NCI-H146 treated with DMSO at 0.1 percent for 48 hours (cell line): ENCODE data around the gene ELMOD3.
"Not testable (repeated sequence)": the region's sequence is repeated elsewhere in the genome, so short reads cannot be mapped to it uniquely, and the experiment has no call there.

Experiments used
- DNase-seq: peaks from one replicate; lab custom pipeline; 2025; ENCODE audit not compliant: unreplicated experiment; lab: John Stamatoyannopoulos, UW

ELMOD3 gene

GRCh38 chr2:85329181-85329651 is 25.4 kb upstream of the ELMOD3 start:
- DNase-seq, result no peak

- DNase-seq, result not testable (repeated sequence)
Observed at GRCh38 chr2:85329701-85330100, 24.9 kb upstream of the ELMOD3 start.

GRCh38 chr2:85330839-85331636 is 23.5 kb upstream of the ELMOD3 start:
- DNase-seq, result no peak

- DNase-seq, result not testable (repeated sequence)
Observed at GRCh38 chr2:85333877-85334276, 20.7 kb upstream of the ELMOD3 start.

- DNase-seq, result no peak
Observed at GRCh38 chr2:85334928-85335327, 19.6 kb upstream of the ELMOD3 start.

- DNase-seq, result no peak
Observed at GRCh38 chr2:85340034-85340892, 14.3 kb upstream of the ELMOD3 start.

- no peak for DNase-seq
Observed at GRCh38 chr2:85341269-85342029, 13.1 kb upstream of the ELMOD3 start.

GRCh38 chr2:85342156-85342555 is 12.4 kb upstream of the ELMOD3 start:
- DNase-seq, result no peak

- DNase-seq, result not testable (repeated sequence)
Observed at GRCh38 chr2:85343207-85343895, 11.2 kb upstream of the ELMOD3 start.

- DNase-seq, result no peak
Observed at GRCh38 chr2:85344356-85344954, 10.1 kb upstream of the ELMOD3 start.

GRCh38 chr2:85347599-85347998 is 7.0 kb upstream of the ELMOD3 start:
- DNase-seq, result no peak

- no peak for DNase-seq
Observed at GRCh38 chr2:85353876-85354285, 688 bp upstream of the ELMOD3 start.

GRCh38 chr2:85355073-85355410 is 473 bp downstream of the ELMOD3 start:
- no peak for DNase-seq

GRCh38 chr2:85355521-85355920 is 952 bp downstream of the ELMOD3 start:
- DNase-seq, result no peak

GRCh38 chr2:85356186-85356585 is 1.6 kb downstream of the ELMOD3 start:
- DNase-seq, result no peak

GRCh38 chr2:85357736-85358135 is 3.2 kb downstream of the ELMOD3 start:
- no peak for DNase-seq

GRCh38 chr2:85362653-85363387 is 8.3 kb downstream of the ELMOD3 start:
- not testable (repeated sequence) for DNase-seq

- no peak for DNase-seq
Observed at GRCh38 chr2:85367180-85367579, 12.6 kb downstream of the ELMOD3 start.

GRCh38 chr2:85368921-85369320 is 14.4 kb downstream of the ELMOD3 start:
- DNase-seq, result no peak

- DNase-seq, result no peak
Observed at GRCh38 chr2:85369500-85369899, 14.9 kb downstream of the ELMOD3 start.
